AG04450 (cell line): ENCODE measurements around the gene METTL27. TPM values are rescaled to one million over a fixed set of nuclear protein-coding genes. Genes with fewer than 3 reads are reported as not detected.

Source experiments
- CTCF ChIA-PET: fragments of 300-600, 350-600 bp; formaldehyde crosslinking; extraction: SDS; loops from one replicate; lab custom pipeline; 2022; ENCODE audit warnings: antibody characterized with exemption, inconsistent platforms; lab: Charles Lee
- POLR2A ChIA-PET: fragments of 350-600 bp; formaldehyde crosslinking; extraction: SDS; loops from one replicate; lab custom pipeline; 2021; ENCODE audit warnings: antibody characterized with exemption, inconsistent platforms; lab: Yijun Ruan, JAX
- DNase-seq: peaks from one replicate; pipeline ENCODE4 v3.0.0-alpha.2; 2011; ENCODE audit warnings: low read depth, low spot score
- H3K27ac ChIP-seq: one replicate; pipeline ENCODE4 v1.5.1; 2012; ENCODE audit warnings: low read depth, low read length, control low read depth
- H3K27me3 ChIP-seq: one replicate; pipeline ENCODE4 v1.6.0; 2012; ENCODE audit warnings: low read length; ENCODE audit not compliant: control insufficient read depth, insufficient read depth
- H3K4me3 ChIP-seq: 2 replicates; pipeline ENCODE4 v1.5.1; 2011; ENCODE audit warnings: mild to moderate bottlenecking, low read depth, low read length, control low read depth
- H3K9me3 ChIP-seq: 2 replicates; pipeline ENCODE4 v1.5.1; 2012; ENCODE audit warnings: low read length; ENCODE audit not compliant: control insufficient read depth, insufficient read depth
- polyA minus RNA-seq: library from RNA; depleted of rRNA, polyadenylated mRNA; stranded (reverse); fragments of >200 nt; gene quantifications from 2 replicates; pipeline ENCODE4 v1.2.3, GENCODE V29; 2011; rRNA and poly(A)+ RNA removed
- polyA plus RNA-seq: library from polyadenylated mRNA; depleted of rRNA; stranded (reverse); fragments of >200 nt; gene quantifications from 2 replicates; pipeline ENCODE4 v1.2.3, GENCODE V29; 2011; rRNA removed
- TF ChIP-seq, protein P1 (sequence below): IDR thresholded peaks from 2 replicates; pipeline ENCODE4 v1.5.1; 2011; ENCODE audit warnings: low read depth, low read length, control low read depth, inconsistent platforms

Gene METTL27
- polyA plus RNA-seq (2.6 and 4.4 TPM in 2 replicates), polyA minus RNA-seq (1.4 and 2.5 TPM in 2 replicates)

GRCh38 chr7:73842067-73842976 is at the start of gene METTL27:
Gene METTL27 (minus strand): TSS chr7:73842516. CDS start chr7:73842140, 376 bp downstream.
- CTCF ChIA-PET: interaction anchor here (1.3 to 1.6 kb wide), 3 partner anchors 8 to 30 kb away, joined by 4 to 9 read pairs (median 4); no protein-coding TSS in a partner anchor
- Histone ChIP-seq H3K4me3 (peak within 1 kb of the TSS; percentile 75), H3K9me3 (no peaks in the 10 kb centered on the region; the same call in 1 of the 2 replicates), H3K27ac (peak within 1 kb of the TSS; percentile 47), H3K27me3 (no peaks in the 10 kb centered on the region)
- TF ChIP-seq, protein P1, sequence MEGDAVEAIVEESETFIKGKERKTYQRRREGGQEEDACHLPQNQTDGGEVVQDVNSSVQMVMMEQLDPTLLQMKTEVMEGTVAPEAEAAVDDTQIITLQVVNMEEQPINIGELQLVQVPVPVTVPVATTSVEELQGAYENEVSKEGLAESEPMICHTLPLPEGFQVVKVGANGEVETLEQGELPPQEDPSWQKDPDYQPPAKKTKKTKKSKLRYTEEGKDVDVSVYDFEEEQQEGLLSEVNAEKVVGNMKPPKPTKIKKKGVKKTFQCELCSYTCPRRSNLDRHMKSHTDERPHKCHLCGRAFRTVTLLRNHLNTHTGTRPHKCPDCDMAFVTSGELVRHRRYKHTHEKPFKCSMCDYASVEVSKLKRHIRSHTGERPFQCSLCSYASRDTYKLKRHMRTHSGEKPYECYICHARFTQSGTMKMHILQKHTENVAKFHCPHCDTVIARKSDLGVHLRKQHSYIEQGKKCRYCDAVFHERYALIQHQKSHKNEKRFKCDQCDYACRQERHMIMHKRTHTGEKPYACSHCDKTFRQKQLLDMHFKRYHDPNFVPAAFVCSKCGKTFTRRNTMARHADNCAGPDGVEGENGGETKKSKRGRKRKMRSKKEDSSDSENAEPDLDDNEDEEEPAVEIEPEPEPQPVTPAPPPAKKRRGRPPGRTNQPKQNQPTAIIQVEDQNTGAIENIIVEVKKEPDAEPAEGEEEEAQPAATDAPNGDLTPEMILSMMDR: no peak
- POLR2A ChIA-PET: interaction anchor here (0.5 to 1.3 kb wide), 6 partner anchors 8 to 215 kb away, joined by 3 to 7 read pairs (median 5); no protein-coding TSS in a partner anchor
- peak; percentile 76 for DNase-seq

- peak overlapping the region; percentile 39 for H3K27ac ChIP-seq
- CTCF ChIA-PET: interaction anchor here (2.1 kb wide), 1 partner anchor 135 kb away, joined by 8 read pairs; no protein-coding TSS in a partner anchor
Measured at GRCh38 chr7:73891178-73891885, 49.0 kb upstream of the METTL27 start.

DNA sequence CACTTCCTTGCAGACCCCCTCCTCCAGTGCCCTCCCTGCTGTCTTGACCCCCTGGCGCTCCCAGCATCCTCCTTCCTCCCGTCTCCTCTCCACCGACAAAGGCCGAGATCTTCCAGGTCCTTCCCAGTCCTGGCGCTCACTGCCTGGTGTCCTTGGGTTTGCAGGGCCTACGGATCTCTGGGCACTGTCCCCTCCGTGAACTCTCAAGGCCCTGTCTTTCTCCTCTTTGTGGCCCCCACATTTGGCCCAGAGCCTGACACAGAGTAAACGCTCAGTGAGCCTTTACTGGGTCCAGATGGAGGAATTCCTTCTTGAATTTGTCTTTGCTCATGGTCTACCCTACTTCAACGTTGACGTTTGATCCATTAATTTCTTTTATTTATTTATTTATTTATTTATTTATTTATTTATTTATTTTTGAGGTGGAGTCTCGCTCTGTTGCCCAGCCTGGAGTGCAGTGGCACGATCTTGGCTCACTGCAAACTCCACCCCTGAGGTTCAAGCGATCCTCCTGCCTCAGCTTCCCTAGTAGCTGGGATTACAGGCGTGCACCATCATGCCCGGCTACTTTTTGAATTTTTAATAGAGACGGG is 48.3 kb upstream of the METTL27 start:
- Histone ChIP-seq H3K4me3 (no peak overlapping the region), H3K27ac (no peak overlapping the region), H3K27me3 (no peaks in the 10 kb centered on the region), H3K9me3 (peaks cover 3% of the 10 kb centered on the region; the same call in 1 of the 2 replicates)
- no peak for DNase-seq
- TF ChIP-seq, protein P1: no peak
- ChIA-PET CTCF (interaction anchor here (2.1 kb wide), 1 partner anchor 136 kb away, joined by 8 read pairs; no protein-coding TSS in a partner anchor), POLR2A (no interaction called here)

More at GRCh38 chr7:73891178-73891885, 49.0 kb upstream of the METTL27 start:
- Histone ChIP-seq H3K9me3 (peaks cover 3% of the 10 kb centered on the region; the same call in 1 of the 2 replicates), H3K4me3 (no peak overlapping the region), H3K27me3 (no peaks in the 10 kb centered on the region)
- TF ChIP-seq, protein P1: peak; percentile 12; the same call in 1 of the 2 replicates
- POLR2A ChIA-PET: no interaction called here
- no peak for DNase-seq

- Histone ChIP-seq H3K27ac (no peak overlapping the region), H3K9me3 (no peaks in the 10 kb centered on the region; the same call in 1 of the 2 replicates), H3K4me3 (no peak overlapping the region), H3K27me3 (no peaks in the 10 kb centered on the region)
- ChIA-PET POLR2A (no interaction called here), CTCF (interaction anchor here (0.6 kb wide), 1 partner anchor 40 kb away, joined by 14 read pairs; no protein-coding TSS in a partner anchor)
- TF ChIP-seq, protein P1: no peak
- DNase-seq: no peak
Measured at GRCh38 chr7:73888959-73889358, 46.6 kb upstream of the METTL27 start.
